AML-193 (cell line): ENCODE results near the gene IL33.
"Not testable (repeated sequence)": the region's sequence is repeated elsewhere in the genome, so short reads cannot be mapped to it uniquely, and the experiment has no call there.

Experiments
- DNase-seq, 2 experiments: peaks; one replicate each; lab custom pipeline; 2025; lab: John Stamatoyannopoulos, UW

IL33 gene

GRCh38 chr9:6215562-6215961, at the start of gene IL33:
TSS of gene IL33 (plus strand) at chr9:6215807. CDS start at chr9:6241695, 25,888 bp downstream.
- DNase-seq, result no peak

GRCh38 chr9:6171667-6172066, 43.9 kb upstream of the IL33 start:
- no peak for DNase-seq

DNA sequence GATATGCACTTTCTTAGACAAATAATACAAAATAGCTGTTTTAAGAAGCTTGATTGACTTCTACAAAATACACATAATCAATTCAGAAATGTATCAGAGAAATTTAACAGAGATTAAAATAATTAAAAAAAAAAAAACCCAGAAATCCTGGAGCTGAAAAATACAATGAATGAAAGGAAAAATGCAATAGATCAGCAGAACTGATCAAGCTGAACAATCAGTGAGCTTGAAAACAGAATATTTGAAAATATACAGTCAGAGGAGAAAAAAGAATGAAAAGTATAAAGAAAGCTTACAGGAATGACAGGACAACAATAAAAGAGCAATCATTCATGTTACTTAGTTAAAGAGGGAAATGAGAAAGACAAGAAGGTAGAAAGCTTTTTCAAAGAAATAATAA, 41.7 kb upstream of the IL33 start:
- DNase-seq, result no peak

GRCh38 chr9:6182549-6183226, 32.9 kb upstream of the IL33 start:
- not testable (repeated sequence) for DNase-seq

GRCh38 chr9:6183227-6183551, 32.4 kb upstream of the IL33 start:
- no peak for DNase-seq

DNA sequence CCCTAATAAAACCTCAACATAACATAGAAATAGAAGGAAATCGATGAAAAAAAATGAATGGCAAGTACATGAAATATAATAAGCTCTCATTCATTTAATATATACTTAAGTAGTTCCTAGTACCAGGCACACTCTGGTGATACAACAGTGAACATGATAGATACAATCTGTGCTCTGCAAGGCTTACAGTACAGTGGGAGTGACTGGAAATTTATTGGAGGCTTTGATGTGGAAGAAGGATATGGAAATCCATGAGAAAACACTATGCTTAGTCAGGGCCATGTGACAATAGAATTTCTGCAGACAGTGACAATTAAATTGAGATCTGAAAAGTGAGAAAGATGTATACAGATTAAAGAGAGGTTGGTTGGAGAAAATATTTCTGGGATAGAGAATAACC, 32.0 kb upstream of the IL33 start:
- no peak for DNase-seq

- DNase-seq, result no peak
Observed at GRCh38 chr9:6184749-6185645, 30.6 kb upstream of the IL33 start.

- DNase-seq, result no peak
Observed at GRCh38 chr9:6186691-6187090, 28.9 kb upstream of the IL33 start.

DNA sequence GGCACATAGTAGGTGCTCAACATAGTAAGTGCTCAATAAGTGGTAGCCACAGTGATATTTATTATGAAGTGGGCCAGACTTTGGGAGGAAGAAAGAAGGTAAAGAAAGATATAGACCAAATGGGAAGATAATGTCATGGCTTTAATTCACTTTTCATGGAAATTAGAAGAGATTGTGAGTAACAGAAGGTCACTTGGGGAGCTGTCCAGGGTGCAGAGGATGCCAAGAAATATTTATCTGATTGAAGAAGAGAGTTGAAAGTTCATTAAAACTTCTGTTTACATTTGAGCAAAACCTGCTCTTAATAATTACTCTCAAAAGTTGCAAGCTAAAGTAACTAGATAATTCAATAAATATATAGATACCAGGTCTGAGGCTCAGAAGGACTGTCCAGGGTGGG, 28.3 kb upstream of the IL33 start:
- no peak for DNase-seq

- no peak for DNase-seq
Observed at GRCh38 chr9:6188466-6188865, 27.1 kb upstream of the IL33 start.

- DNase-seq, result no peak
Observed at GRCh38 chr9:6188906-6189305, 26.7 kb upstream of the IL33 start.

DNA sequence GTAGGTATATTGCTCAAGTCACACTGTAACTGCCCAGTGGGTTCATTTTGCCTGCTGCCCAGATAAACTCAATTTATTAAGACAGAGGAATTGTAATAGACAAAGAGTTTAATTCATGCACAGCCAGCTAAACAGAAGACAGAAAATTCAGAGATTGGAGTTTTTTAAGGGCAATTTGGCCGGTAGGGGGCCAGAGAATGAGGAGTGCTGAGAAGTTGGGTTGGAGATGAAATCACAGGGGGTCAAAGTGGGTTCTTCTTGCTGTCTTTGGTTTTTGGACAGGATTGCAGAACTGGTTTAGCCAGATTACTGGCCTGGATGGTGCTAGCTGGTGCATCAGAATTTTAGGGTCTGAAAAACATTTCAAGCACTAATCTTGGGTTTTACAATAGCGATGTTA, 20.7 kb upstream of the IL33 start:
- DNase-seq, result no peak

GRCh38 chr9:6195714-6196360, 19.8 kb upstream of the IL33 start:
- DNase-seq, result no peak

- DNase-seq, result no peak
Observed at GRCh38 chr9:6197330-6197729, 18.3 kb upstream of the IL33 start.

- DNase-seq, result no peak
Observed at GRCh38 chr9:6198251-6198650, 17.4 kb upstream of the IL33 start.

DNA sequence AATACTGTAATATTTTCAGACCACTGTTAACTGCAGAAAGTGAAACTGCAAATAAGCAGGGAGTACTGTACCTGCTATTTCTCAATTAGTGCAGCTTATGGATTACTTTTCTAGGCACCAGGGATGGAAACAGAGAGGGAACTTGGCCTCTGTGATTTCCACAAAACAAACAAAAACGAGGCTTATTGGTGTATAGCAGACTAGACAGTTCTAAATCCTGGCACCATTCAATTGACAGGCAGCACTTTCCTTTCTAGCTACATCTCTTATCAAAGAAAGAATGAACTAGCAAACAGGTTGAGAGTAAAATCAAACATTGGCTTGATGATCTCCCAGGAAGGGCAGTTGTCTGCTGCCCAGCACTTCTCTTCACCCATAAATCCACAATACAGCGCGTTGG, 16.0 kb upstream of the IL33 start:
- no peak for DNase-seq

DNA sequence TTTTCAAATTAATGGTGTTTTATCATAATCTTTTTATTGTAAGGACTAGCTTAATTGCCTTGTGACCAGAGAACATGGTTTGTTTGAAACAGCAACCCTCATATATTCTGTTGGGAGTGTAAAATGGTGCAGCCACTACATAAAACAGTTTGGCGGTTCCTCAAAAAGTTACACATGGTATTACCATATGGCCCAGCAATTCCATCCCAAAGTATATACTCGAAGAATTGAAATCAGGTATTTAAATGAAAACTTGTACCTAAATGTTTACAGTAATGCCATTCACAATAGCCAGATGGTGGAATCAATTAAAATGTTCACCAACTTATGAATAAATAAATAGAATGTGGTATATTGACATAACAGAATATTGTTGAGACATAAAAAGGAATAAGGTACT, 14.8 kb upstream of the IL33 start:
- no peak for DNase-seq

GRCh38 chr9:6209966-6210365, 5.6 kb upstream of the IL33 start:
- DNase-seq, result no peak

GRCh38 chr9:6212722-6213375, 2.8 kb upstream of the IL33 start:
- DNase-seq, result no peak

DNA sequence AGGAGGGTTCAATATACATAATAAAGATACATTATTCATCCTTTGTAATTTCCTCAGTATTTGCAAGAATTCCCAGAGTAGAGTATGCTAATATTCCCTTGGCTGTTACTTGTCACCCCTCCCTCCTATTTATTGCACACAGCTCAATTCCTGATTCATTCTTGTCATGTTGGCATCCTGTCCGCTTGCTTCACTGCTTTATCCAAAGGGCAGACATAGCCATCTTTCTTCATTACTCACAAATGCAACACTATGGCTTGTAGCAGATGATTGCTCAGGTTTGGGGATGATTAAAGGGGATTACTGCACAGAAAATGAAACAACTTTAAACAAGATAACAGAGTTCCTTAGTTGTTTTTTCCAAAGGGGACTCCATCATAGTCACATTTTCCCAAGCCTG, 1.2 kb upstream of the IL33 start:
- no peak for DNase-seq

- no peak for DNase-seq
Observed at GRCh38 chr9:6214903-6215302, 704 bp upstream of the IL33 start.

DNA sequence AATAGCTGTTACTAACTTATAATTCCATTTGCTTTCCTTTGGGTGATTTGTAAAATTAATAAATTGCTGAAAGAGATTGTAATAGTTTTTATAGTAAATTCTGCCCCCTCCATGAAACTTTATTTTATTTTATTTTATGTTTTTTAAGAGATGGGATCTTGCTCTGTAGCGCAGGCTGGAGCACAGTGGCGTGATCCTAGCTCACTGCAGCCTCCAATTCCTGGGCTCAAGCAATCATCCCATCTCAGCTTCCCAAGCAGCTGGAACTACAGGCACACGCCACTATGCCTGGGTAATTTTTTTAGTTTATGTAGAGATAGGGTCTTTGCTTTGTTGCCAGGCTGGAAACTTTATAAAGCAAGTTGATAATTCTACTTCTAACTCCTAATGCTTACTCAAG, 395 bp downstream of the IL33 start:
- no peak for DNase-seq

DNA sequence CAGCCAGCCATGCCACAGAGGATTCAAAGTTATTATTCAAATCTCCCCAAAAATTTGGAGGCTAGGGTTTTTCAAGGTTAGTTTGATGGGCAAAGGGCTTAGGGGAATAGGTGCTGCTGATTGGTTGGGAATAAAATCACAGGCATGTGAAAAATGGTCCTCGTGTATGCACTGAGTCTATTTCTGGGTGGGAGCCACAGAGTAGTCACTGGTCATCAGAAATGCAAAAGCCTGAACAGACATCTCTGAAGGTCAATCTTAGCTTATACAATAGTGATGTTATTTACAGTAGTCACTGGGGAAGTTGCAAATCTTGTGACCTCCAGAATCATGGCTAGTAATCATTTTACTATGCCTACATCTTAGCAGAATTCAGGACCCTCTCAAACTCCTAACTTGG, 1.3 kb downstream of the IL33 start:
- no peak for DNase-seq
